Subcutaneous abdominal adipose tissue (tissue), 5 donors: ENCODE results near the gene DNAJA3.

ENCODE experiments used
- H3K27ac ChIP-seq: one replicate; pipeline ENCODE4 v1.7.0; 2013; ENCODE audit warnings: low read depth, mild to moderate bottlenecking, inconsistent platforms, low read length, moderate library complexity
- H3K27me3 ChIP-seq, 5 donors: one replicate each; pipeline ENCODE4 v1.7.0; 2013; ENCODE audit warnings: low read length in 5 of 5, inconsistent platforms in 1 of 5; ENCODE audit not compliant: control insufficient read depth in 5 of 5, insufficient read depth in 4 of 5
- H3K36me3 ChIP-seq, 5 donors: one replicate each; pipeline ENCODE4 v1.7.0; 2013; ENCODE audit warnings: low read length in 5 of 5; ENCODE audit not compliant: control insufficient read depth in 5 of 5, insufficient read depth in 5 of 5
- H3K4me1 ChIP-seq, 5 donors: one replicate each; pipeline ENCODE4 v1.7.0; 2013; ENCODE audit warnings: low read length in 5 of 5, mild to moderate bottlenecking in 3 of 5, moderate library complexity in 1 of 5; ENCODE audit not compliant: control insufficient read depth in 5 of 5, insufficient read depth in 5 of 5
- H3K4me3 ChIP-seq, 5 donors: one replicate each; pipeline ENCODE4 v1.7.0; 2013; ENCODE audit warnings: low read length in 5 of 5, low read depth in 1 of 5
- H3K9ac ChIP-seq, 5 donors: one replicate each; pipeline ENCODE4 v1.7.0; 2013; ENCODE audit warnings: low read length in 5 of 5, mild to moderate bottlenecking in 4 of 5, moderate library complexity in 3 of 5
- H3K9me3 ChIP-seq, 5 donors: one replicate each; pipeline ENCODE4 v1.7.0; 2013; ENCODE audit warnings: low read length in 5 of 5; ENCODE audit not compliant: control insufficient read depth in 5 of 5
- donor health status: healthy.
- donor health status: healthy.
- donor health status: healthy.
- donor health status: healthy.
- donor health status: healthy.

DNAJA3 gene

GRCh38 chr16:4472880-4473279 lies 47.2 kb downstream of the DNAJA3 start:
- Histone ChIP-seq H3K27ac (no peak overlapping the region), H3K9me3 (no peaks in the 10 kb centered on the region), H3K4me1 (peaks cover 2 to 40% (median 24%) of the 10 kb centered on the region in 5 donors), H3K9ac (no peak overlapping the region), H3K27me3 (no peaks in the 10 kb centered on the region), H3K4me3 (no peak overlapping the region), H3K36me3 (peaks cover 0 to 14% (median 8%) of the 10 kb centered on the region in 5 donors)

GRCh38 chr16:4474192-4474961 lies 48.7 kb downstream of the DNAJA3 start, which contains the start of gene NMRAL1:
Gene NMRAL1 (minus strand): TSS chr16:4474625. CDS start chr16:4474132, 493 bp downstream.
- H3K27ac ChIP-seq: peak within 1 kb of the TSS; percentile 70
- H3K27me3 ChIP-seq: no peaks in the 10 kb centered on the region
- H3K9me3 ChIP-seq: no peaks in the 10 kb centered on the region
- H3K4me1 ChIP-seq: peaks cover 2 to 43% (median 27%) of the 10 kb centered on the region in 5 donors
- peak within 1 kb of the TSS in 3 of 5 donors; percentile 8 to 73 (median 51) for H3K9ac ChIP-seq
- peak within 1 kb of the TSS; percentile 50 to 76 (median 67) for H3K4me3 ChIP-seq
- peaks cover 0 to 2% (median under 1%) of the 10 kb centered on the region in 5 donors for H3K36me3 ChIP-seq

GRCh38 chr16:4475880-4476788 lies 50.5 kb downstream of the DNAJA3 start, which contains the start of gene HMOX2:
Gene HMOX2 (plus strand): TSS chr16:4476398. CDS start chr16:4505525, 29,127 bp downstream.
- H3K9me3 ChIP-seq: no peaks in the 10 kb centered on the region
- peak within 1 kb of the TSS; percentile 67 for H3K27ac ChIP-seq
- H3K4me1 ChIP-seq: peaks cover 2 to 43% (median 27%) of the 10 kb centered on the region in 5 donors
- peak within 1 kb of the TSS; percentile 78 to 95 (median 86) for H3K4me3 ChIP-seq
- peak within 1 kb of the TSS in 4 of 5 donors; percentile 86 to 87 (median 86) for H3K9ac ChIP-seq
- no peaks in the 10 kb centered on the region for H3K27me3 ChIP-seq
- peaks cover 0 to 2% (median 0%) of the 10 kb centered on the region in 5 donors for H3K36me3 ChIP-seq

- no peaks in the 10 kb centered on the region for H3K9me3 ChIP-seq
- H3K27me3 ChIP-seq: no peaks in the 10 kb centered on the region
- no peak overlapping the region for H3K27ac ChIP-seq
- no peak overlapping the region for H3K9ac ChIP-seq
- H3K4me1 ChIP-seq: peaks cover 2 to 43% (median 27%) of the 10 kb centered on the region in 5 donors
- H3K36me3 ChIP-seq: peaks cover 0 to 2% (median 0%) of the 10 kb centered on the region in 5 donors
- no peak overlapping the region for H3K4me3 ChIP-seq
Measured at GRCh38 chr16:4477966-4478365, 52.3 kb downstream of the DNAJA3 start.

- no peaks in the 10 kb centered on the region for H3K9me3 ChIP-seq
Measured at GRCh38 chr16:4481526-4481925, 55.9 kb downstream of the DNAJA3 start.

GRCh38 chr16:4481963-4482362 lies 56.3 kb downstream of the DNAJA3 start:
- no peak overlapping the region for H3K4me3 ChIP-seq
- no peak overlapping the region for H3K27ac ChIP-seq
- H3K27me3 ChIP-seq: no peaks in the 10 kb centered on the region
- peaks cover 2 to 23% (median 18%) of the 10 kb centered on the region in 5 donors for H3K4me1 ChIP-seq
- peak overlapping the region in 1 of 5 donors; percentile 25 for H3K9ac ChIP-seq
- no peaks in the 10 kb centered on the region for H3K9me3 ChIP-seq
- peaks cover 3 to 9% (median 5%) of the 10 kb centered on the region in 5 donors for H3K36me3 ChIP-seq

More at GRCh38 chr16:4481526-4481925, 55.9 kb downstream of the DNAJA3 start:
- no peaks in the 10 kb centered on the region for H3K27me3 ChIP-seq
- peaks cover 2 to 23% (median 19%) of the 10 kb centered on the region in 5 donors for H3K4me1 ChIP-seq
- no peak overlapping the region for H3K4me3 ChIP-seq
- no peak overlapping the region for H3K9ac ChIP-seq
- peaks cover 3 to 5% (median 5%) of the 10 kb centered on the region in 5 donors for H3K36me3 ChIP-seq
- H3K27ac ChIP-seq: no peak overlapping the region

- Histone ChIP-seq H3K27ac (no peak overlapping the region), H3K36me3 (peaks cover 3 to 22% (median 11%) of the 10 kb centered on the region in 5 donors), H3K4me3 (no peak overlapping the region), H3K9me3 (no peaks in the 10 kb centered on the region), H3K9ac (peak overlapping the region in 2 of 5 donors; percentile 48 to 64), H3K27me3 (no peaks in the 10 kb centered on the region), H3K4me1 (peaks cover 2 to 26% (median 16%) of the 10 kb centered on the region in 5 donors)
Measured at GRCh38 chr16:4486126-4486893, 60.6 kb downstream of the DNAJA3 start.

- Histone ChIP-seq H3K27me3 (no peaks in the 10 kb centered on the region), H3K4me1 (peaks cover 2 to 26% (median 16%) of the 10 kb centered on the region in 5 donors), H3K4me3 (no peak overlapping the region), H3K9ac (peak overlapping the region in 1 of 5 donors; percentile 21), H3K9me3 (no peaks in the 10 kb centered on the region), H3K36me3 (peaks cover 3 to 22% (median 11%) of the 10 kb centered on the region in 5 donors), H3K27ac (no peak overlapping the region)
Measured at GRCh38 chr16:4487955-4488498, 62.4 kb downstream of the DNAJA3 start.

- H3K9me3 ChIP-seq: no peaks in the 10 kb centered on the region
- peaks cover 2 to 26% (median 16%) of the 10 kb centered on the region in 5 donors for H3K4me1 ChIP-seq
- H3K4me3 ChIP-seq: no peak overlapping the region
- H3K27ac ChIP-seq: no peak overlapping the region
- peak overlapping the region in 1 of 5 donors; percentile 21 for H3K9ac ChIP-seq
- peaks cover 3 to 26% (median 11%) of the 10 kb centered on the region in 5 donors for H3K36me3 ChIP-seq
- H3K27me3 ChIP-seq: no peaks in the 10 kb centered on the region
Measured at GRCh38 chr16:4488499-4488967, 62.9 kb downstream of the DNAJA3 start.
